Hepatocyte (in vitro differentiated cells): ENCODE data around the gene MROH2A.

ENCODE experiments used
- CTCF ChIP-seq: fragments of 200-600 bp; sonication (generic); IDR thresholded peaks from 2 replicates; pipeline ENCODE4 v1.5.1; 2016; ENCODE audit warnings: antibody characterized with exemption, mild to moderate bottlenecking; ENCODE audit not compliant: poor library complexity
- EZH2 ChIP-seq: fragments of 200-600 bp; sonication (generic); IDR thresholded peaks from 2 replicates; pipeline ENCODE4 v1.6.1; 2016; ENCODE audit warnings: antibody characterized with exemption, mild to moderate bottlenecking, borderline replicate concordance
- EZH2phosphoT487 ChIP-seq: fragments of 200-600 bp; sonication (generic); IDR thresholded peaks from one replicate; pipeline ENCODE4 v1.6.1; 2018; ENCODE audit warnings: antibody characterized with exemption, mild to moderate bottlenecking, low read depth, moderate library complexity; ENCODE audit not compliant: unreplicated experiment, severe bottlenecking

- no peak for TF ChIP-seq CTCF
- TF ChIP-seq EZH2phosphoT487 = no peak
- TF ChIP-seq EZH2 = no peak
Measured at GRCh38 chr2:233866479-233866878, 88.3 kb downstream of the MROH2A start.
